HG03045 (cell line): ENCODE data around the gene KLKB1.
"Not testable (repeated sequence)": the region's sequence is repeated elsewhere in the genome, so short reads cannot be mapped to it uniquely, and the experiment has no call there.

ENCODE experiments used
- ATAC-seq: cut with Tn5 transposase; IDR thresholded peaks from one replicate; pipeline ENCODE4 v1.9.1; 2021; ENCODE audit warnings: mild to moderate bottlenecking, moderate library complexity; ENCODE audit not compliant: unreplicated experiment

The KLKB1 gene

GRCh38 chr4:186226521-186227189, 652 bp upstream of the KLKB1 start:
- no peak for ATAC-seq

- no peak for ATAC-seq
Observed at GRCh38 chr4:186227744-186228513, 622 bp downstream of the KLKB1 start.

GRCh38 chr4:186228514-186228894, 1.2 kb downstream of the KLKB1 start:
- ATAC-seq = no peak

- ATAC-seq = no peak
Observed at GRCh38 chr4:186234367-186234766, 7.1 kb downstream of the KLKB1 start.

- no peak for ATAC-seq
Observed at GRCh38 chr4:186236126-186236525, 8.8 kb downstream of the KLKB1 start.

GRCh38 chr4:186240452-186240847, 13.1 kb downstream of the KLKB1 start:
- no peak for ATAC-seq

GRCh38 chr4:186240848-186241491, 13.7 kb downstream of the KLKB1 start:
- no peak for ATAC-seq

- no peak for ATAC-seq
Observed at GRCh38 chr4:186241616-186242015, 14.3 kb downstream of the KLKB1 start.

- ATAC-seq = not testable (repeated sequence)
Observed at GRCh38 chr4:186242031-186242430, 14.7 kb downstream of the KLKB1 start.

- no peak for ATAC-seq
Observed at GRCh38 chr4:186243331-186243730, 16.0 kb downstream of the KLKB1 start.

GRCh38 chr4:186244835-186245234, 17.5 kb downstream of the KLKB1 start:
- ATAC-seq = no peak

- not testable (repeated sequence) for ATAC-seq
Observed at GRCh38 chr4:186247062-186247752, 19.9 kb downstream of the KLKB1 start.

- ATAC-seq = no peak
Observed at GRCh38 chr4:186248643-186249042, 21.3 kb downstream of the KLKB1 start.

- no peak for ATAC-seq
Observed at GRCh38 chr4:186249785-186250754, 22.8 kb downstream of the KLKB1 start.

GRCh38 chr4:186250760-186251159, 23.5 kb downstream of the KLKB1 start:
- no peak for ATAC-seq

GRCh38 chr4:186255122-186255521, 27.8 kb downstream of the KLKB1 start:
- no peak for ATAC-seq

GRCh38 chr4:186258216-186258811, 31.0 kb downstream of the KLKB1 start:
- ATAC-seq = no peak

- no peak for ATAC-seq
Observed at GRCh38 chr4:186260117-186260503, 32.8 kb downstream of the KLKB1 start.

GRCh38 chr4:186260504-186261448, 33.5 kb downstream of the KLKB1 start:
- ATAC-seq = no peak
